ENCODE measurements around the gene INTS1.

GRCh38 chr7:1450987-1451386 is 53.2 kb downstream of the INTS1 start:
- no peak for TF ChIP-seq CTCF (IDR thresholded peaks at IDR 0.05)
- no peak for TF ChIP-seq POLR2A (IDR thresholded peaks at IDR 0.05)

All from heart left ventricle (tissue), 13 donors.